Motor neuron (in vitro differentiated cells): ENCODE results near the gene MRM3. TPM values are rescaled to one million over a fixed set of nuclear protein-coding genes. Genes with fewer than 3 reads are reported as not detected.
"Not testable (repeated sequence)": the region's sequence is repeated elsewhere in the genome, so short reads cannot be mapped to it uniquely, and the experiment has no call there.

Experiments
- ATAC-seq, 8 experiments: fragments of 200-7000 bp; cut with Tn5 transposase; replicated peaks in 6 of 8; 2 replicates each; pipeline ENCODE4 v1.8.0; 2021; ENCODE audit warnings: mild to moderate bottlenecking in 8 of 8, moderate library complexity in 8 of 8
- H3K27ac ChIP-seq, 2 donors: fragments of 250-450 bp; sonication (Bioruptor Pico); 2 replicates each; pipeline ENCODE4 v1.9.0; 2021; ENCODE audit warnings: antibody characterized with exemption in 2 of 2, mild to moderate bottlenecking in 2 of 2, moderate library complexity in 1 of 2
- H3K4me1 ChIP-seq, 2 donors: fragments of 250-450 bp; sonication (Bioruptor Pico); replicated peaks in 1 of 2; 2 replicates each; pipeline ENCODE4 v1.6.1; 2021; ENCODE audit warnings: antibody characterized with exemption in 2 of 2, mild to moderate bottlenecking in 2 of 2, moderate library complexity in 1 of 2
- H3K4me3 ChIP-seq, 5 donors: fragments of 250-450 bp; sonication (Bioruptor Pico); 2 replicates each; pipeline ENCODE4 v1.9.0; 2021; ENCODE audit warnings: antibody characterized with exemption in 5 of 5, mild to moderate bottlenecking in 5 of 5, moderate library complexity in 4 of 5
- WGBS, 10 experiments: fragments of 450-650 bp; shearing (Covaris generic); methylation state at CpG; one replicate each; pipeline ENCODE4 v1.0.0; 2022; 5-methylcytosine and 5-hydroxymethylcytosine counted together
- in situ Hi-C, 9 experiments: fragments of 400-800 bp; cut with MboI; loops; one replicate each; pipeline ENCODE4 v1.15.0; 2021; ENCODE audit warnings: low sequenced_read_pairs in 9 of 9, low pct_unique_long_range_greater_than_20kb in 2 of 9; ENCODE audit not compliant: unreplicated experiment in 9 of 9
- total RNA-seq, 8 experiments: library from RNA; unstranded; fragments of 300-600 nt; gene quantifications; 2 replicates each; pipeline versions ENCODE4 v1.2.3 to v1.2.4, GENCODE V29; 2022

Gene MRM3
- total RNA-seq, 8 experiments from 2014 or later = 13.4 to 30.6 (median 20.9) TPM

DNA sequence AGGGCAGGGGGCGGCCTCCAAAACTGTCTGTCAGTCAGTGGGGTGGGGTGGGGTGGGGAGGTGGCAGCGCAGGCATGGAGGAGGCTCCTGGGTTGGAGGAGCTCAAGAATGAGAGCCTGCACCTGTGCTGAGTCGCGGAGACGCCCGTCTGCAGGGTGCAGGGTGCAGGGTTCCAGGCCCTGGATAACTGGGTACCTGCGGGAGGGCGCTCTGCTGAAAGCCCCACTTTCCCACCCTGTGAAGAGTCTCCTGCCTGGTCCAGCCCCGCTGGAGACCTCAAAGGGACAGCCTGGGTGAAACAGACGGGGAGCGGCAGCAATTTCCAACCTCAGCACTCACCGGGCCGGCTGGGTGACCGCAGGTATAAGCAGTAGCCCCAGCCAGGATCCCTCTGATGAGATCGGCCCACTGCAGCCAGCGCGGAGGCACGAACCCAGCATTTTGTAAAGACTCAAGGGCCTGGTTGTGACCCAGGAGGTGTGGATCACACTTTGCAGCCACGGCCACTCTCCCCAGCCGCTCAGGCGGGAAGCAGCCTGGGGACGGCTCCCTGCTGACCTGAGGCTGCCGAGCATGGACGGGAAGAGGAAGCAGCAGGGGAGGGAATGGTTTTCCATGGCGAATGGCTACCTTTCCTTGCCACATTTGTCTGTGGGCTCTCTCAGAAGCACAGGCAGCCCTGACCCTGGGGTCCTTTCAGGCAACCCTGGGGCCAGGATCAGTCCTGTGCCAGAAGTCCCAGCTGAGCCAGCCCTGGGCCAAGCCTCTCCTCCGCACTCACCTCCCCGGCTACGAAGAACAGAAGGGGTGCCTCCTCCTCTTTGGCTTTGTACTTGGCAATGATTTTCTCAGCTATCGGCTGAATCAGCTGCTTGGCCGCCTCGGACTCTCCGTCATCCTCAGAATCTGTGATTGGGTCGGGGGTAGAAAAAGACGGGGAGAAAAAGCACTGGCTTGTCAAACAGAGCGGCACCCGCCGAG lies 21.0 kb downstream of the MRM3 start:
- in situ Hi-C loops = loop anchor here in 1 of 9 experiments (10.0 kb wide), 1 partner anchor 162 kb away; no protein-coding TSS in a partner anchor
- no peak overlapping the region for H3K4me3 ChIP-seq
- WGBS, 10 experiments = 75 to 100% (median 89%) methylated on average over 1 to 8 of the region's 37 CpGs; no CpG with 5 or more reads in 6 of the 10 experiments
- H3K4me1 ChIP-seq = peaks cover 35 to 41% of the 10 kb centered on the region in 2 donors
- ATAC-seq = no peak
- peak overlapping the region; percentile 53 to 86 for H3K27ac ChIP-seq

GRCh38 chr17:804541-805435 lies 22.6 kb downstream of the MRM3 start:
- in situ Hi-C loops = loop anchor here in 1 of 9 experiments (10.0 kb wide), 1 partner anchor 160 kb away; no protein-coding TSS in a partner anchor
- no peak overlapping the region for H3K4me3 ChIP-seq
- WGBS, 10 experiments = 13 to 100% (median 100%) methylated on average over 1 to 3 of the region's 41 CpGs; no CpG with 5 or more reads in 5 of the 10 experiments
- H3K4me1 ChIP-seq = peaks cover 29 to 40% of the 10 kb centered on the region in 2 donors
- peak in 6 of 8 experiments; percentile 41 to 85 (median 82) for ATAC-seq
- peak overlapping the region; percentile 75 to 86 for H3K27ac ChIP-seq

GRCh38 chr17:805886-806285 lies 23.7 kb downstream of the MRM3 start:
- WGBS, 10 experiments = no CpG with 5 or more reads among the region's 23 CpGs
- ATAC-seq, H3K27ac ChIP-seq, H3K4me3 ChIP-seq: not testable (repeated sequence)
- in situ Hi-C loops = loop anchor here in 1 of 9 experiments (10.0 kb wide), 1 partner anchor 159 kb away; no protein-coding TSS in a partner anchor
- H3K4me1 ChIP-seq = peaks cover 29 to 40% of the 10 kb centered on the region in 2 donors

- peak in 1 of 8 experiments; percentile 14 for ATAC-seq
- WGBS, 10 experiments = no CpG with 5 or more reads among the region's 13 CpGs
- in situ Hi-C loops = loop anchor here in 1 of 9 experiments (10.0 kb wide), 1 partner anchor 158 kb away; no protein-coding TSS in a partner anchor
- Histone ChIP-seq H3K4me1 (peaks cover 29 to 40% of the 10 kb centered on the region in 2 donors), H3K27ac (peak overlapping the region; percentile 67 to 77), H3K4me3 (no peak overlapping the region)
Observed at GRCh38 chr17:806346-806745, 24.2 kb downstream of the MRM3 start.

DNA sequence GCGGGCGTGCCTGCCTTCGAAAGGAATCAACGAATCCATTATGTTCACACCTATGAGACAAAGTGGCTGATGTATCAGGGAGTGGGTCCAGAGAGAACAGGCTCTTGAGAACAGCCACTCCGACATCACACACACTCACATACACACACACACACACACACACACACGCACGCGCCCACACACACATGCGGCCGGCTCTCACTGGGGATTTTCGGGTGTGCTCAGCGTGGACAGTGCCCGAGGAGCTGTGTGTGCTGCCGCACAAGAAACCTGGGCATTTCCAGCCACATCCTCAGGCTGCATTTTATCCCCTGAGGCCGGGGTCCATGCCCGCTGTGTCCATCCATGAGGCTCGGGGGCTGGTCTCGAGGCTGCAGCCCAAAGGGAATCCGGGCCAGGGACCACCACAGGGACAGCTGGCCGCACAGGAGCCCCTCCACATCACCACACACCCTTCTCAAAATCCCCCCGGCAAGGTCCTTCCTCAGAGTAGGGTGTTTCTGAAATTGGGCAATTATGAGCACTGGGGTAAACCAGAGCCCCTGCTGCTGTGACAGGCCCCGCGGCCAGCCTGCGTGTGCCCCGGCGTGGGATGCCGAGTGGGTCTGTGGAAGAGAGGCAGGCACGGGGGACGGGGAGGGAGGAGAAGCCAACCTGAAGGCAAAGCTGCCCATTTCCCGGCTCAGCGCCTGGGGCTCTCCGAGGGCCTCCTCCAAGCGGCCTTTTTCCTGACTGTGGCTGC lies 24.8 kb downstream of the MRM3 start:
- in situ Hi-C loops = loop anchor here in 1 of 9 experiments (10.0 kb wide), 1 partner anchor 158 kb away; no protein-coding TSS in a partner anchor
- H3K4me1 ChIP-seq = peaks cover 29 to 40% of the 10 kb centered on the region in 2 donors
- H3K27ac ChIP-seq = peak overlapping the region; percentile 67 to 77
- no peak overlapping the region for H3K4me3 ChIP-seq
- peak in 4 of 8 experiments; percentile 5 to 18 (median 15) for ATAC-seq
- 80 to 100% (median 87%) methylated on average over 2 of the region's 33 CpGs; no CpG with 5 or more reads in 6 of the 10 experiments for WGBS, 10 experiments

GRCh38 chr17:807523-808294 lies 25.6 kb downstream of the MRM3 start:
- Histone ChIP-seq H3K4me1 (peaks cover 29 to 40% of the 10 kb centered on the region in 2 donors), H3K4me3 (no peak overlapping the region), H3K27ac (no peak overlapping the region)
- no peak for ATAC-seq
- 84 to 100% (median 90%) methylated on average over 1 to 7 of the region's 28 CpGs; no CpG with 5 or more reads in 5 of the 10 experiments for WGBS, 10 experiments
- in situ Hi-C loops = loop anchor here in 1 of 9 experiments (10.0 kb wide), 1 partner anchor 157 kb away; no protein-coding TSS in a partner anchor

- ATAC-seq = peak in 4 of 8 experiments; percentile 15 to 31 (median 25)
- peaks cover 7 to 8% of the 10 kb centered on the region in 2 donors for H3K4me1 ChIP-seq
- in situ Hi-C loops = no loop called here
- no peak overlapping the region for H3K4me3 ChIP-seq
- no peak overlapping the region for H3K27ac ChIP-seq
- 66 to 100% (median 78%) methylated on average over 1 to 14 of the region's 29 CpGs; no CpG with 5 or more reads in 3 of the 10 experiments for WGBS, 10 experiments
Observed at GRCh38 chr17:811051-811784, 29.1 kb downstream of the MRM3 start.

GRCh38 chr17:812638-813204 lies 30.6 kb downstream of the MRM3 start:
- no peak for ATAC-seq
- H3K4me1 ChIP-seq = no peaks in the 10 kb centered on the region
- WGBS, 10 experiments = 20 to 100% (median 91%) methylated on average over 1 to 11 of the region's 14 CpGs; no CpG with 5 or more reads in 2 of the 10 experiments
- H3K4me3 ChIP-seq = no peak overlapping the region
- no peak overlapping the region for H3K27ac ChIP-seq
- in situ Hi-C loops = no loop called here

GRCh38 chr17:814371-814770 lies 32.2 kb downstream of the MRM3 start:
- 93 to 100% (median 100%) methylated on average over 1 to 16 of the region's 20 CpGs; no CpG with 5 or more reads in 3 of the 10 experiments for WGBS, 10 experiments
- Histone ChIP-seq H3K4me3 (no peak overlapping the region), H3K4me1 (no peaks in the 10 kb centered on the region), H3K27ac (no peak overlapping the region)
- no peak for ATAC-seq
- in situ Hi-C loops = no loop called here

- no peak overlapping the region for H3K4me3 ChIP-seq
- H3K27ac ChIP-seq = no peak overlapping the region
- WGBS, 10 experiments = 75 to 100% (median 91%) methylated on average over 1 to 14 of the region's 19 CpGs; no CpG with 5 or more reads in 3 of the 10 experiments
- ATAC-seq = no peak
- in situ Hi-C loops = no loop called here
- no peaks in the 10 kb centered on the region for H3K4me1 ChIP-seq
Observed at GRCh38 chr17:819251-819650, 37.1 kb downstream of the MRM3 start.
